ENCODE data around the gene YTHDC2. TPM values are rescaled to one million over a fixed set of nuclear protein-coding genes. Genes with fewer than 3 reads are reported as not detected.

YTHDC2 gene
- polyA plus RNA-seq (2012; ENCODE audit: insufficient read depth, insufficient read length, low read depth): 11.8 TPM

DNA sequence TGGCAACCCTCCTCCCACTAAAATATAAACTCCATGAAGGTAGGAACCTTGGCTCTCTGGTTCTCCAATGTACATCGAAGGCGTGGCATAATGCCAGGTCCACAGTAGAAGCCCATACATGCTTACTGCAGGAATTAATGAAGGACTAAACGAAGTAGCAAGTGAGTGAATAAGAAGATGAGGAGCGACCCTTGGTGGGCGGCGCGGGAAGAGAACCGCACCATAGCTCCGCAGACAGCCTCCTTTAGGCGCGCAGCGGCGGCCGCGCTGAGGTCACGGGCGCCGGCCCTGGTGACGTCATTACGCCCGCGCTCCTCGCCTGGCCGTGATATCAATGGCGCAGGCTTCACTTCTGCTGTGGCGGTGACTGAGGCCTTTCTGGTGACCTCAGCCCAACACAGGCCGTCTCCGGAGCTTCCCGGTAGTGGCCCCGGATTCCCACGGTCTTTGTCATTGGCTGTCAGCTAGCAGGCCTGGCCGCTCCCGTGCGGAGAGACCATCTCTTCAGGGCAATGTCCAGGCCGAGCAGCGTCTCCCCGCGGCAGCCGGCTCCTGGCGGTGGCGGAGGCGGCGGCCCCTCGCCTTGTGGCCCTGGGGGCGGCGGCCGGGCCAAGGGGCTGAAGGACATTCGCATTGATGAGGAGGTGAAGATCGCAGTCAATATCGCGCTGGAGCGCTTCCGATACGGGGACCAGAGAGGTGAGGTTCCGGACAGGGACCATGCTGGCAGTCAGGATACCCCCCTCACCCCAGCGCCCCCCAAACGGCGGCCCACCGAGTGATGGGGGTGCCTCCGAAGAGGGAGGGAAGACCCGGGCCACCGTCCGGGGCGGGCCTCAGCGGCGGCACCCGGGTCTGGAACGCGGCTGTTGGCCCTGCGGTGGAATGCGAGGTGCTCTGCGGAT, at the start of gene YTHDC2:
Gene YTHDC2 (plus strand): TSS at position 311 of the 905 bp plus-strand sequence. CDS start 202 bp downstream, at position 513.
- peak; percentile 94 for DNase-seq
- TF ChIP-seq, protein P1, sequence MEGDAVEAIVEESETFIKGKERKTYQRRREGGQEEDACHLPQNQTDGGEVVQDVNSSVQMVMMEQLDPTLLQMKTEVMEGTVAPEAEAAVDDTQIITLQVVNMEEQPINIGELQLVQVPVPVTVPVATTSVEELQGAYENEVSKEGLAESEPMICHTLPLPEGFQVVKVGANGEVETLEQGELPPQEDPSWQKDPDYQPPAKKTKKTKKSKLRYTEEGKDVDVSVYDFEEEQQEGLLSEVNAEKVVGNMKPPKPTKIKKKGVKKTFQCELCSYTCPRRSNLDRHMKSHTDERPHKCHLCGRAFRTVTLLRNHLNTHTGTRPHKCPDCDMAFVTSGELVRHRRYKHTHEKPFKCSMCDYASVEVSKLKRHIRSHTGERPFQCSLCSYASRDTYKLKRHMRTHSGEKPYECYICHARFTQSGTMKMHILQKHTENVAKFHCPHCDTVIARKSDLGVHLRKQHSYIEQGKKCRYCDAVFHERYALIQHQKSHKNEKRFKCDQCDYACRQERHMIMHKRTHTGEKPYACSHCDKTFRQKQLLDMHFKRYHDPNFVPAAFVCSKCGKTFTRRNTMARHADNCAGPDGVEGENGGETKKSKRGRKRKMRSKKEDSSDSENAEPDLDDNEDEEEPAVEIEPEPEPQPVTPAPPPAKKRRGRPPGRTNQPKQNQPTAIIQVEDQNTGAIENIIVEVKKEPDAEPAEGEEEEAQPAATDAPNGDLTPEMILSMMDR (IDR thresholded peaks at IDR 0.05; ENCODE audit: low read depth, low read length): peak; percentile 52
- Histone ChIP-seq H3K9me3 (no peaks in the 10 kb centered on the region), H3K4me3 (ENCODE audit: low read depth, low read length) (peak within 1 kb of the TSS; percentile 80), H3K27me3 (no peaks in the 10 kb centered on the region), H3K36me3 (peaks cover 2% of the 10 kb centered on the region; the same call in 1 of the 2 replicates), H3K4me1 (no peaks in the 10 kb centered on the region; the same call in 1 of the 2 replicates)

DNA sequence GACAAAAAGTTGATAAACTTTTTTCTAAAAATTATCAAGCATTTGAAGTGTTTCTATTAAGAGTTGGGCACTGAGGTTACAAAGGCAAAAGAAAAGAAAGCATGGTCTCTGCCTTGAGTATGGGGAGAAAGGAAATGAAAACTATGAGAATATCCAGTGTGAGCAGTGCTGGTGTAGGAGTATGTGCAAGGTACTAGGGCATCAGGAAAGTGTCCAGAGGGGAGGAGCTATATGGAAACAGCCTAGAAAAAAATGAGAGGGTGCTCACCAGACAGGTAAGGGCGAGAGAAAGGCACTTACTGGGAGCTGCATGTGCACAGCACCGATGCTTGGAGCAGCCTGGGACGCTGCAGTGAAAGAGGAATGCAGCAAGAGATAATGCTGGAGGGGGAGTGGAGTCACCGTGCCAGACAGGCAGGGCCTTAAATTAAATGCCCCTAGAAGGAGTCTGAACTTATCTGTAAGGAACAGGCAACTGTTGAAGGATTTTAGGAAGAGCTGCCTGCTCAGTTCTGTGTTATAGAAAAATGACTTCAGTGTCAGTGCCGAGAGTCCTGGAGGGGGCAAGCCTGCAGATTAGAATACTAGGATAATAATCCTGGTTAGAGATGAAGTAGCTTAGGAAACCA, 39.3 kb upstream of the YTHDC2 start:
- Histone ChIP-seq H3K9me3 (no peaks in the 10 kb centered on the region), H3K27me3 (no peaks in the 10 kb centered on the region), H3K4me3 (ENCODE audit: low read depth, low read length) (no peak overlapping the region), H3K4me1 (no peaks in the 10 kb centered on the region; the same call in 1 of the 2 replicates), H3K36me3 (no peaks in the 10 kb centered on the region)
- TF ChIP-seq, protein P1 (IDR thresholded peaks at IDR 0.05; ENCODE audit: low read depth, low read length): no peak
- no peak for DNase-seq

DNA sequence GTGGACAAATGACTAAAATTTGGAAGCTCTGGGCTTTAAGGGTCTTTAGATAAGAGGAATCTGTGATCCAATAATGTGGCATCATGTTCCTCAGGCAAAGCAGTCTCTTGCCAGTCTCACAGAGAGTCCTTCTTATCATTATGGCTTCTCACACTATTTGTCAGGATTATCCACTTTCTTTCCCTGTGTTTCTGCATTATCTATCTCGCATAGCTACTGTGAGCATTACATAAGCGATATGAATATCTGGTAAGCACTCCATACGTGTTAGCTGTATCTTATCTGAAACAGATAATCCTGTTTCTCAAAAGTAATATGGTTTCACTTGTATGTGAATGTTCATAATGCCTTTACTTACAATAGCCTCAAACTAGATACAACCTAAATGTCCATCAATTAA, 34.8 kb upstream of the YTHDC2 start:
- no peaks in the 10 kb centered on the region; the same call in 1 of the 2 replicates for H3K4me1 ChIP-seq
- no peak overlapping the region for H3K4me3 ChIP-seq (ENCODE audit: low read depth, low read length)
- H3K36me3 ChIP-seq: no peaks in the 10 kb centered on the region
- TF ChIP-seq, protein P1 (IDR thresholded peaks at IDR 0.05; ENCODE audit: low read depth, low read length): no peak
- no peaks in the 10 kb centered on the region for H3K9me3 ChIP-seq
- DNase-seq: no peak
- no peaks in the 10 kb centered on the region for H3K27me3 ChIP-seq

DNA sequence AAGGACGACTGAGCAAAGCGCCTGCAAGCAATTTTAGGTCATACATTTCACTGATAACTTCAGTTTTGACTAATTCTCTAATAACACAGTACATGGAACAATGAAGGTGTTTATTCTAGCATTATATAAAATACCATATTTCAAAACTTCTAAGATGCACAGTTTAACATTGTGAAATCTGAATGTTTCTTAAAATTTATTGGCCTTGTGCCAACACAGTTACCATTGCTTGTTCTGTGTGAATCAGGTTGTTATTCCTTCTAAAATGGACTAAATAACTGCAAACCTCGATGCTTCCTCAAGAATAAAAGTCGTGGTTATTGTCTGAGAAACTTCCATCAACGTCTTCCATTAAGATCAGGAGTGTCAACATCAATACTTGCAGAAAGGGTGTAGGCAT, 33.3 kb upstream of the YTHDC2 start:
- no peaks in the 10 kb centered on the region for H3K9me3 ChIP-seq
- H3K36me3 ChIP-seq: no peaks in the 10 kb centered on the region
- TF ChIP-seq, protein P1 (IDR thresholded peaks at IDR 0.05; ENCODE audit: low read depth, low read length): no peak
- no peak overlapping the region for H3K4me3 ChIP-seq (ENCODE audit: low read depth, low read length)
- H3K27me3 ChIP-seq: no peaks in the 10 kb centered on the region
- no peak for DNase-seq
- no peaks in the 10 kb centered on the region; the same call in 1 of the 2 replicates for H3K4me1 ChIP-seq

DNA sequence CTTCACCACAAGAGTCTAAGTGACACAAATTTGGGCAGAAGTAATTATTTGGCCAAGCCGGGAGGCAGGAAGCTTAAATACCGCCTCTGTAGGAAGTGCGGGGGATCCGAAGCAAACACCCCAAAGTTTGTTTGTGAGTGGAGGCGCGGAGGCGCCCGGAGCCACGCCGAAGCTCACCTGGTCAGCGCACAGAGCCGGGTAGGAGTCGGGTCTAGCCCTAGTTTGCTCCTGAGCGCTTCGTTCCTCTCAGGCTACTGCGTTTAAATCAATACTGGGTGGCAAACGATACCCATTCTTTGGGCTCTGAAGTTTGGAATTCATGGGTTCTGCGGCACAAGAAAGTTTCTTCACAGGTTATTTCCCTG, 26.1 kb upstream of the YTHDC2 start:
- DNase-seq: peak; percentile 24
- H3K27me3 ChIP-seq: no peaks in the 10 kb centered on the region
- TF ChIP-seq, protein P1 (IDR thresholded peaks at IDR 0.05; ENCODE audit: low read depth, low read length): peak; percentile 12
- no peaks in the 10 kb centered on the region for H3K36me3 ChIP-seq
- H3K4me1 ChIP-seq: no peaks in the 10 kb centered on the region
- peak overlapping the region; percentile 94 for H3K4me3 ChIP-seq (ENCODE audit: low read depth, low read length)
- H3K9me3 ChIP-seq: peaks cover 5% of the 10 kb centered on the region; the same call in 1 of the 2 replicates

Measured in BE2C (cell line).